ENCODE measurements around the gene PHC2.

The PHC2 gene

DNA sequence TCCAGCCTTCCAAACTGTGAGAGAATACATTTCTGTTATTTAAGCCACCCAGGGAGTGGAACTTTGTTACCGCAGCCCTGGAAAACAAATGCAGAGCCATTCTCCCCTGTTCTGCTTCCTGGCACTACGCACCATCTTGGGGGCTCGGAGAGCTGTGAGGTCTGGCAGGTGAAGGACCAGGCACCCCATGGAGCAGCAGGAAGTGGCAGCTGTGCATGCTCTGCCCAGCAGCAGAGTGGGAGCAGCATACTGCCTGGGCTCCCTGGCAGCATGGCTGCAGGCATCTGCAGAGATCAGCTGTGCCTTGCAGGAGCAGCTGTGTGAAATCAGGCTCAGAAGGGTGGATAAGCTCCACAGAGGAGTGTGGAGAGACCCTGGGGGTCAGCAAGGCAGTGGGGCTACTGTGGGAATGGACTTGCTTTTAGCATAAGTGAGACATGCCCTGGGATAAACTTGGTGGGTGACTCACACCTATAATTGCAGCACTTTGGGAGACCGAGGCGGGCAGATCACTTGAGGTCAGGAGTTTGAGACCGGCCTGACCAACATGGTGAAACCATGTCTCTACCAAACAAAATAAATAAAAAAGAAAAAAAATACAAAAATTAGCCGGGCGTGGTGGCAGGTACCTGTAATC lies 23.9 kb upstream of the PHC2 start:
- DNase-seq: no peak

DNA sequence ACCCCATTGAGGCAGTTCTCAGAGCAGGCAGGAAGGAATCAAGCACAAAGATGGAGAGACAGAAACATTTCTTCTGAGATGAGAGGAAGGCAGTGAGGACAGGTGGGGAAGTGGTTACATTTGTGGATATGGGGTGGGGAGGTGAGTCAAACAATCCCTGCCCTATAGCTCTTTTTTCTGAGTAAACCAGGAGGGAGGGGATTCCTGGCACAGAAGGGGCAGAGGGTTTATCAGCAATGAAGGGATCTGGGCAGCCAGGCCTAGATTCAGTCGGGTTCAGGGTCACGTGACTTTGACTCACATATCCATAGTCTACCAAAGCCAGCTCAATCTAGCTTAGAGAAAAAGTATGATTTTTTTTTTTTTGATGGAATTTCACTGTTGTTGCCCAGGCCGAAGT lies 15.7 kb upstream of the PHC2 start:
- no peak for DNase-seq

GRCh38 chr1:33445108-33445507 lies 14.2 kb upstream of the PHC2 start:
- no peak for DNase-seq

- DNase-seq: no peak
Measured at GRCh38 chr1:33443705-33444180, 12.8 kb upstream of the PHC2 start.

DNA sequence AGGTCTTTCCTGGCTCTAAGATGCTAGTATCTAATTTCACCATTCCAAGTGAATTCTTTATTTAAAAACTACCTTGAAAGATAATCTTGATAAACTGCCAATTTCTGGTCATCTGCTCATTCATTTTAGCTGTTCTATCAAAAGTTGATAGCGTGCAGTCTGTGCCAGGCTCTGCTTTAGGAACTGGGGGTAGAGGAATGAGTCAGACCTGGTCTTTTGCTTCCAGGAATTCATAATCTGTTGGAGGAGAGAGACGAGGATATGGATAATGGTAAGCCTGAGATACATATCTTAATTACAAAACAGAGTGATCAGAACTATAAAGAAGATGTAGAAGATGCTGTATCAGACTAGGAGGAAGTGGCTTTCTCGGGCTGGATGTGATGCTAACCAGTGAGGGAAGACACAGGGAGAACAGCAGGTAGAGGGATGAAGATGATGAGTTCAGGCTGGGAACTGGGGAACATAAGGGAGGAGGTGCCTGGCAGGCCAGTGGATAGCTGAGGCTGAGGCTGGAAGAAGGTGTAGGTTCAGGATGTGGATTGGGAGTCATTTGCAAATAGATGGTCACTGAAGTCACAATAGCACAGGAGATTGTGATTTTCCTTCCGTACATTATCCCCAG lies 12.3 kb upstream of the PHC2 start:
- DNase-seq: no peak

DNA sequence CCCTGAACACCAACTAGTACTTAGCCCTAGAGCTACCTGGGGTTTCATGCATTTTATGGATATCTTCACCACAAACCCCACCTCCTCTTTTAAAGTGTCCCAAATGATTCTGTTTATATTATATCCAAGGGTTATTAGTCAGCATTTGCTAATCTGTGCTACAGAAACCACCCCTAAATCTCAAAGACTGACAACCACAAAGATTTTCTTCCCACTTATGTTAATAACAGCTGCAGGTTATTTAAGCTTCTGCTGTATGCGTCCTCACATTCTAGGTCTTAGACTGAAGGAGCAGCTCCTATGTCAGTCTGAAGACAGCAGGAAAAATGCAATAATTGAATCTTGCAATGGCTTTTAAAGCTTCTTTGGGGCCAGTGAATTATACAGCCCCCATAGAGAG lies 11.2 kb upstream of the PHC2 start:
- no peak for DNase-seq

GRCh38 chr1:33441088-33441745 lies 10.3 kb upstream of the PHC2 start:
- no peak for DNase-seq

DNA sequence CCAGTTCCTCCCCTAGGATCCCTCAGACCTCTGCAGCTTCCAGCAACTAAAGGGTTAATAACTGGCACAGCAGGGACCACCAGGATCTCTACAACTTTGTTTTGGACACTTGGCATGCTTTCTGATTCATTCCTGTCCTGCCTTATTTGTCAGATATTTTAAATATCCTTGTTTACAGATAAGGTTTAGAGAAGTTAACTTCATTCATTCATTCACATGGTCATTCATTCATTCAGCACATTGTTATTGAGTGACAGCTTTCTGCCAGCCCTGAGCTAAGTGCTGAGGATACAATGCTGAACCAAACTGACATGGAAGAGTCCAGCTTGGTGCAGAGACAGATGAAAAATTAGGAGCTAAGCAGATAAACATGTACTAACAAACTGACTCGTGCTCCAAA lies 8.8 kb upstream of the PHC2 start:
- no peak for DNase-seq

DNA sequence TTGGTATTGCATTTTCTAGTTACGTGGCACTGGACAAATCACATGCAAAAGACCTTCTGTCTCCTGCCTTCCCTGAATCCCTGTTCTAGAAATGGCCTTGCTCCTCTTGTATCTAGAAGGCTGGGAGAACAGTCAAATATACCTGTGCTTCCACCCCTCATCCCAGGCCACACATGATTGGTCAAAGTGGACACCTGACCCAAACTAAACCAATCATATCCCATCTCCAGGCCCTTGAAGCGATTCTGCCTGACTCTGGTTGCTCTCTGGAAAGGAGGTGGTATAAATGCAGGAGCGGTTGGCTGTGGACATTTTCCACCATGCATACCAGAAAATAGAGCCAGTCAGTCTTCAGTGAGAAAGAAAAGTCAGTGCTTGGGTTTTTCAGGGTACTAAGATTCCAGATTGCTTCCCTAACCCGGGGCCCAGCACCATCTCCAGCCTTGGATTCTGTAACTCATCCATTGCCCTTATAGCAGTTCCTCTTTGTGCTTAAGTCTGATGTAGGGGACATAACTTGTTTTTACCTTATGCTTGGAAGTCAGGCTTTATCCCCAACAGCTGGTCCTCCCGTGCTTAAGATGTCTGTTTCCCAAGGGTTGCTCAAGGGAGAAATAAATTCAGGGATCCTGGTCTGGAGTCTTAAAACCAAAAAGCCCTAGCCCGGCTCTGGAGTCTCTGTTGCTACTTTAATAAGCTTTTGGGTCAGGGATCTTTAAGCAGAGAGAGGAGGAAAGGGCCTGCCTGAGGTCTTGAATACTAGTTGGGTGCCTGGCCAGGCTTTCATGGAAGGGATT lies 7.7 kb upstream of the PHC2 start:
- DNase-seq: no peak

- no peak for DNase-seq
Measured at GRCh38 chr1:33436557-33437285, 5.8 kb upstream of the PHC2 start.

GRCh38 chr1:33435096-33435820 lies 4.4 kb upstream of the PHC2 start:
- no peak for DNase-seq

DNA sequence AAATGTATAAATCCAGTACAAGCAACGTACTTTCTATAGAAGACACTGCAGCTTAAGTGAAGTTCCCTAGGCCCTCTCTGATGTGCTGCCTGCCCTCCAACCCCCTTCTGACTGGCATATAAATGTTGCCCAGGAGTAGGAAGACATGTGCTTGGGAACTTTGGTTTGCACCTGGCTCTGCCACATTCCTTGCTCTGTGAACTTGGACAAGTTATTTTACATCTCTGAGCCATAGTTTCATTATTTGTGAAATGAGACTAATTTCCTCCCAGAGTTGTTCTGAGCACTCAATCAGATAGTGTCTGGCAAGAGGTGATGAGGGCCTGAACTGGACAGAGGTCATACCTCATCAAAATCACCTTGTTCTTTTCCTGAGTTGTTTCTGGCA lies 3.5 kb upstream of the PHC2 start:
- no peak for DNase-seq

- DNase-seq: peak; percentile 3
Measured at GRCh38 chr1:33433509-33434362, 2.8 kb upstream of the PHC2 start.

DNA sequence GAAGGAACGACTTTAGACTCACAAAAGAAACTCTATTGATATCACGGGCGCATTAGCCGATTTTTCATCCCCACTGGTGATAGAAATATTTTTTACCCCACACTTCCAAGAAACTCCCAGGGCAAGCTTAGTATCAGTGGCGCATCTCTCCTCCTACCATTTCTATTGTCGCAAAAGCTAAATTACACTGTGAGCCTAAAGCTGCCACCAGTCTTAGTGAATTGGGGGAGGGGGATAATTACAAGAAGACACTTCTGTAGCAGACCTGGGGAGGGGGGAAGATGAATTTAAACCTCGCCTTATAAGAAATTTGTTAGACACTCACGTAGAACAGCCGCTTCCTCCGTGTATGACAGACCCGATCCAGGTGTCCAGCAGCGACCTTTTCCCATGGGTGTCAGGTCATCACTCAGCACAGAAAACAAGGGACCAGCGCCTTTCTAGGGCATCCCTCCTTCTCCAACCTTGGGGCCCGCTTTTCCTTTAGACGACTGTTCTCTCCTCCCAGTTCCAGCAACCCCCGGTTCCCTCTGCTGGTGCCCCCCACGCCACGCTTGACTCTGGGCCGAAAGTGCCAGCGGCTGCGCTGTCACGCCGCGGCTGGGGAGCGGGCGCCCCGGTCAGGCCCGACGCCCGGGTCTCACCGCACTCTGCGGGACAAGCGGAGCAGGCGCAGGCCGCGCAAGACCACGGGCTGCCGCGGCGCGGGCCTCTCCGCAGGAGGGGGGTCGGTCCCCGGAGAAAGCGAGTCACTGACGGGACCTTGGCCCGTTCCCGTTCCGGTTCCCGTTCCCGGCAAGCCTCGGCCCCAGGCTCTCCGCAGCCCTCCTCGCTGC lies 821 bp downstream of the PHC2 start:
- peak; percentile 24 for DNase-seq

- DNase-seq: no peak
Measured at GRCh38 chr1:33429332-33429731, 1.6 kb downstream of the PHC2 start.

- no peak for DNase-seq
Measured at GRCh38 chr1:33428661-33429060, 2.2 kb downstream of the PHC2 start.

DNA sequence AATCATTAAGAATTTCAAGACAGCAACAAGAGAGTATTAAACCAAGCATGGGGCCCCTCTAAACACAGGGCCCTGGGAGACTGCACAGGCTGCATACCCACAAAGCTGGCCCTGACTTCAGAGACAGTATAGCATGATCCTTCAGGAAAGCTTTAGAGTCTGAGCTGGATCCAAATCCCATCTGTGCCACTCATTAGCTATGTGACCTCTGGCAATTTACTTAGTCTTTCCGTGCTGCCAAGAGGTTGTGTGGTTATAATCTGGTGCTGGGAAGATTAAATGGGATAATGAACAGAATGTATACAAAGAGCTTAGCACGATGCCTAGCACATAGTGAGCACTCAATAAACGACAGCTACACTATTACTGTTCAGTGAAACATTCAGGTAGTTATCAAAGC lies 4.0 kb downstream of the PHC2 start:
- no peak for DNase-seq

- DNase-seq: no peak
Measured at GRCh38 chr1:33425900-33426299, 5.0 kb downstream of the PHC2 start.

- DNase-seq: no peak
Measured at GRCh38 chr1:33424610-33425009, 6.3 kb downstream of the PHC2 start.

- no peak for DNase-seq
Measured at GRCh38 chr1:33424205-33424604, 6.7 kb downstream of the PHC2 start.
